SKM-1 treated with dmso at 0.1 percent for 144 hours (cell line): Measurements from ENCODE around the gene ZNF580.

Source experiments
- DNase-seq: peaks from one replicate; lab custom pipeline; 2025; ENCODE audit not compliant: unreplicated experiment; lab: John Stamatoyannopoulos, UW

The ZNF580 gene

DNA sequence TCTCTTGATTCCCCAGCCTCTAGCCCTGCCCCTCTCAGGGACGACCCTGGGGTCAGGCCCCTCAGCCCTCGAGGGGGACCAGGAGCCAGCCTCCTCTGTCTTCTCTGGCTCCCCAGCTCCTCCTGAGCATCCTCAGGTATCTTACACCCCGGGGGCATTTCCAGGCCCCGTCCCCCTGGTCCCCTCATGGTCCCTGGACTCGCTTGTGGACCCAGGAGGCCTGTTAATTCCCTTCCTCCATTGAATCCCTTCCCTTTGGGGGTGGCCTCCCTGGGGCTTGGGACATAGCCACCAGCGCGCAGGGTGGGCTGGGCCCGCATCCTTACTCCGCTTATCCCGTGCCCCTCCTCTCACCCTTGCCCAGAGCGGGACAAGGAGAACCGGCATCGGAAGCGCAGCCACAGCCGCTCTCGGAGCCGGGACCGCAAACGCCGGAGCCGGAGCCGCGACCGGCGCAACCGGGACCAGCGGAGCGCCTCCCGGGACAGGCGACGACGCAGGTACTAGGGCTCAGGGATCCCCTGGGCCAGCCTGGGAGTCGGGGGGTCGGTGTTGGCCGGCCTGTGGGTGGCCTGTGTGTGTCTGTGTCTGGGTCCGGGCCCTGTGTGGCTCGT is 18.2 kb downstream of the ZNF580 start:
- DNase-seq: no peak

DNA sequence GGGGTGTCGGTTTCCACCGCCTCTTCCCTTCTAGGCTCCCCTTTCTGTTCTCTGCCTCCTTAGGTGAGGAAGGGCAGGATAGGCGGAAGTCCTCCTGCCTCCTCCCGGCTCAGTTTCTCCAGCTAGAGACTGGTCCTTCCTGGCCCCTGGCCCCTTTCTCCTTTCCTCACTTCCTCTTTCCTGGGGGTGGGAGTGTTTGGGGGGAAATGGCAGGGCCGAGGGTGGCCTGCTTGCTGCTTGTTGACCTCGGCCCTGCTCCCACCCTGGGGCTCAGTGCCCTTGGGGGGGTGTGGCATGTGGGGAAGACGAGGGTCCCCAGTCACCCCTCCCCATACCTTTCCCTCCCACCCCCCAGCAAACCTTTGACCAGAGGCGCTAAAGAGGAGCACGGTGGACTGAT is 19.0 kb downstream of the ZNF580 start:
- no peak for DNase-seq

DNA sequence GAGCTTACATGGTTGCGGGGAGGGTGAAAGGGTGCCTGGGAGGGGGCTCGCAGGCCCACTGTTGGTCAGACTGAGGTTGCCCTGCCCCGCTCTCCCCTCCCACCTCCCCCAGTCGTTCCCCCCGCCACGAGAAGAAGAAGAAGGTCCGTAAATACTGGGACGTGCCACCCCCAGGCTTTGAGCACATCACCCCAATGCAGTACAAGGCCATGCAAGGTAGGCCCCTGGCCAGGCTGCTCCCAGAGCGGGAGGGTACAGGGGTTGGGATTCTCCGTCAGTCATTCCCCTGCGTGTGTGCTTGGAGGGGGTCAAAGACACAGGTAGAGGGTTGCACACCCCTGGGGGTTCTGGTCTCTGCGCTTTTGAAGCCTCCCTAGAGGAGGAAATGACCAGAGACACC is 19.6 kb downstream of the ZNF580 start:
- DNase-seq: no peak

DNA sequence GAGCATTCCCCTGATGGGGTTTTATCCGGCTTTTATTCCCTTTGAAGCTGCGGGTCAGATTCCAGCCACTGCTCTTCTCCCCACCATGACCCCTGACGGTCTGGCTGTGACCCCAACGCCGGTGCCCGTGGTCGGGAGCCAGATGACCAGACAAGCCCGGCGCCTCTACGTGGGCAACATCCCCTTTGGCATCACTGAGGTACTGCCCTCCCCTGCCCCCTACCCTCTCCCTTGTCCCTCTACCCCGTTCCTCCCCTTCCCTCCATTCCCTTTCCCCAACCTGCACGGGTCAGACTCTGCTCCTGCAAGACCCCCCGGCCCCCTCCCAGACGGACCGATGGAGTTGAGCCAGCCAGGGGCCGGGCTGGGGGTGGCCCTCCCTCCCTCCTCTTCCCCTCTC is 20.2 kb downstream of the ZNF580 start:
- DNase-seq: no peak

DNA sequence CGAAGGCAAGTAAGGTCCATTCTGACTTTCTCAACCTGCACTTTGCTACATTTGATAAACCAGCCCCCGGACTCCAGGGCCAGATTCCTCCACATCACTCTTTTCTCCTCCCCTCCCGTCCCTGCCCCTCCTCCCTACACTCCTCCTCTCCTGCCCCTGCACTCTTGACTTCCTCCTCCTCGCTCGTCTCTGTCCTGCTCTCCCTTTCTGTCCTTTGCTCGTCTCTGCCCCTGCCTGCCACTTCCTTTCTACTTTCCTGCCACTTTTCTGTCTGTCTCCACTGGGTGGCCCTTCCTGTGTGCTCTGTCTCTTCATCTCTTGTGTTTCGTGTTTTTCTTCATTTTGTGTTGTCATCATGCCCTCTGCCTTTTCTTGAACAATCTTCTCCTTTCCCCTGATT is 21.0 kb downstream of the ZNF580 start:
- no peak for DNase-seq

DNA sequence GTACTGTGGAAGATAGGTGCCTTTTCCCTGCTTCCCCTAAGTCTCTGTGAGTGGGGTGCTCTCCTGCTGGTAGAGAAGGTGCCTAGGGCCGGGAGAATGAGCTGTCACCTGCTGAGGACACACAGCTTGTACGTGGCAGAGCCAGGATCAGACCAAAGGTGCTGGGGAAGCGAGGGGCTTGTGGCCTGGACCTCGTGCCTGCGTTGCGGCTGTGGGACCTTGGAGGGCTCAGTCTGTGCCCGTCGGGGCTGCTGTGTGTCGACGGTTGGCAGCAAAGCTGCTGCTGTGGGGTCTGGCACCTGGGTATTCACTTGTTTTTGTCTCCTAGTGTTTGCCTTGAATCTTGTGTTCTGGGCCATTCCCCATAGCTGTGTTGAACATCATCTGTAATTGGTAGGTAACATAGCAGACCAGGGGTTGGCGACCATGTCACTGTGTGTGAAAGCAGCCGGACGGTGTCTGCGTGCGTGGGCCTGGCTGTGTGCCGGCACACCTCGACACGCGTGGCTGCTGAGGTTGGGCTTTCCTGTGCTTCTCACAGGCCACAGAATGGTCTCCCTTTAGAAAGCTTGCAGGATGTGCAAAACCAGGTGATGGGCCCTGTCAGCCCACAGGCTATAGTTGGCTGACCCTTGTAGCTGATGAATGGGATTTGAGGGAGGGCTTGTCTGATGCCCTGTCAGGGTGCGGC is 23.2 kb downstream of the ZNF580 start:
- no peak for DNase-seq

DNA sequence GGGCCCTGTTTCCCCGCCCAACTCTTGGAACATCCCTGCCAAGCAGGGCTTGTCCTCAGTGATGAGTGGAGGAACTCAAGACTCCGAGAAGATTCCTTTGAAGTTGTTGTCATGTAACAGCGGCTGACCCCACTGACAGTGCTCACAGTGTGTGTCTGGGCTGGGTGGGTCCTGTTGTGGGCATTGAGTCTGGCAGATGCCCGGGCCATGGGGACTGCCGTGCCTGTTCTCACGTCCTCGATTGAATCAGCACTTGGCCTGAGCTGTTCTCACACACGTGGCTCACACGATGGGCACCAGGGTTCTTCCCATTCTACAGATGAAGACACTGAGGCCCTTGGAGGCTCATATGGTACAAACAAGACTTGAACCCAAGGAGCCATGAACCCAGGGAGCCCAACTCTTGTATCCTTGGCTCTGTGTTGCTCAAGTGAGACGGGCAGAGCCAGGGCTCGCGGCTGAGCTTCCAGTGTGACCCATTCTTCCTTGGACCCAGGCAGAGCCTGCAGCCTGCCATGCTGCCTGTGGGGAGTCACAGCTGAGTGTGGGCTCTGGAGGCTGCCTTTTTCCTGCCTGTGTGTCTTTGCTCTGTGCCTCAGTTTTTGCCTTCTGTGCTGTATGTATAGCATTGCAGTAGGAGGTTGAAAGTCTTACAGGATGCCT is 25.7 kb downstream of the ZNF580 start:
- DNase-seq: no peak

DNA sequence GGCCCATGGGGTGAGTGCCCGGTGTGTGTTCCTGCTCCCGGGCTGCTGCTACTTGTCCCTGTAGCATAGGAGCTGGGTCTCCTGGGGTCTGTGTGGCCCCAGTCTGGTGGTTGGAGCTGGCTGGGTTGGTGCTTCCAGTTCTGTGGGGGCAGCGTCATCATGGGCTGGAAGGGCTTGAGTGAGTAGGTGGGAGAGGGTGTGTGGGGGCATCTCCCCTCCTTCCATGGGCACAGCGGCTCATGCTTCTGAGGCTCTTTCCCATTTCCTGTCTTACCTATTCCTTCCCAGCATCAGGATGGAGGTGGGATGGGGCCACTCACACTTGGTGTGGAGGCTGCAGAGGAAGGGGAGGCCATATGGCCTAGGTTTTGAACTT is 26.2 kb downstream of the ZNF580 start:
- no peak for DNase-seq

DNA sequence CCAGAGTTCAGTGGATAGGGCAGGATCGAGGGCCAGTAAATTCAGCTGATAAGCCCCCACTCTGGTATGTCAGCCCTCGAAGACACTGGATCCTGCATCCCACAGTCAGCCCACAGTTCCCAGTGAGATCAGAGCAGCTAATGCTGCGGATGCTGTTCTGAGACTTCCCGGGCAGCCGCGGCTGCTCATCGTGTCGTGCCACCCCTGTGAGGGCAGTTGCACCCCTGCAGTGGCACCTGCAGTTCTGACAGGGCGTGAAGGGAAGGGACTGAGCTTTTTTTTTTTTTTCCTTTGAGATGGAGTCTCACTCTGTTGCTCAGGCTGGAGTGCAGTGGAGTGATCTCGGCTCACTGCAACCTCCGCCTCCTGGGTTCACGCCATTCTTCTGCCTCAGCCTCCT is 26.7 kb downstream of the ZNF580 start:
- DNase-seq: no peak

DNA sequence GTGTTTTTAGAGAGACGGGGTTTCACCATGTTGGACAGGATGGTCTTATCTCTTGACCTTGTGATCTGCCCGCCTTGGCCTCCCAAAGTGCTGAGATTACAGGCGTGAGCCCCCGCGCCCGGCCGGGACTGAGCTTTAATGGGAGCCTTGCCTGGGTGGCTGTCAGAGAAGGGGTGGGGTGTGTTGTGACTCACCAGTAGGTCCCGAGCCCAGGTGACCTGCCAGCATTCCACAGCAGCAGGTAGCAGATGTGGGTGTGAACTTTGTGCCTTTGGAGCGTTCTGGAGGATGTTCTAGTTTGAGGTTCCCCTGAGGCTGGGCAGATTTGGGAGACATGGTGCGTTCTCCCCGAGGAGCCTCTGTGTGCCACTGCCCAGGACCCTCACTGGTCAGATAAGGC is 27.2 kb downstream of the ZNF580 start:
- DNase-seq: no peak

DNA sequence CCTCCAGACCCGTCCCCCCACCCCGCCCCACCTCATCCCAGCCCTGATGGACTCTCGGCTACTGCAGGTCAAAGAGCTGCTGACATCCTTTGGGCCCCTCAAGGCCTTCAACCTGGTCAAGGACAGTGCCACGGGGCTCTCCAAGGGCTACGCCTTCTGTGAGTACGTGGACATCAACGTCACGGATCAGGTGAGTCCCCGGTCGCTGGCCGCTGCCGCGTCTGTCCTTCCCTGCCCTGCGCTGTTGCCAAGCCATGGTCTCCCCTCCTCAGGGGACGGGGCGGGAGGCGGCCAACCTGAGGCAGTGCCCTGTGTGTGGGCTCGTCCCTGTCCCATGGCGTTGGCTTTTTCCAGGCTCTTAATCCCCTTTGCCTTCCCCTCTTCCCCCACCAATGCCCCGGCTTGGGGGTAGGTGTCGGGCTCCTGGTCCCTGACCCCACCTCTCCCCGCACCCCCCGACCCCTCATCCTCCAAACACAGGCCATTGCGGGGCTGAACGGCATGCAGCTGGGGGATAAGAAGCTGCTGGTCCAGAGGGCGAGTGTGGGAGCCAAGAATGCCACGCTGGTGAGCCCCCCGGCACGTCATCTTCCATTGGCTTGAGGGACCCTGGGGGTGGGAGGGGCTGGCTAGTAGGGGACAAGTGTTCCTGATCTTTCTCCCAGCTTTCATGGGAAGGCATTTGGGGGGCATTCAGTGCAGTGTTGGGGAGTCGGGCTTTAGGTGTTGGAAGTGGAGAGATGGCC is 28.0 kb downstream of the ZNF580 start:
- no peak for DNase-seq

DNA sequence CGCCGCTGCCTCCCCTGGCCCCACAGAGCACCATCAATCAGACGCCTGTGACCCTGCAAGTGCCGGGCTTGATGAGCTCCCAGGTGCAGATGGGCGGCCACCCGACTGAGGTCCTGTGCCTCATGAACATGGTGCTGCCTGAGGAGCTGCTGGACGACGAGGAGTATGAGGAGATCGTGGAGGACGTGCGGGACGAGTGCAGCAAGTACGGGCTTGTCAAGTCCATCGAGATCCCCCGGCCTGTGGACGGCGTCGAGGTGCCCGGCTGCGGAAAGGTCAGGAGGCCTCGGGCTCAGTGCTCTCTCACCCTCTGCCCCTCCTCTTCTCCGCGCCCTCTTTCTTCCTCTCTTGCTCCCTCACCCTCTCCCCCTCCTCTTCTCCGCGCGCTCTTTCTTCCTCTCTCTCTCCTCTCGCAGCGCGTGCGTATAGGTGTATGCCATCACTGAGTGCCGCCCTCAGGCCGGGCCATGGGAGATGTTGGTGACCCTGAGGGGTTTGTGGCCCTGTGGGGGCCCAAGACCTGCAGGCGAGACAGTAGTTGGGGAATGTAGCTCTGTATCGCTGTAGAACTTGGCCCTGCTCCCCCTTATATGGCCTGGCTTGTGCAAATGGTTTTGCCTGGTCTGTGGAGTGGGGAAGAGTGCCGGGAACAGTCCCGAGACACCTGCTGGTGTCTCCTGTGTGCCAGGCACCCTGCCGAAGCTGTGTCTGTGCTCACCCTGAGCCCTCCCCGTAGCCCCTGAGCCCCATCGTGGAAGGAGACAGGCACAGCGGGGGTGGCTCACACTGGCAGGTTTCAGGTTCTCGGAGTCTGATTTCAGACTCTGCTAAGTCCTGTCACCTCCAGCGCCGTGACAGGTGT is 28.8 kb downstream of the ZNF580 start:
- DNase-seq: no peak

DNA sequence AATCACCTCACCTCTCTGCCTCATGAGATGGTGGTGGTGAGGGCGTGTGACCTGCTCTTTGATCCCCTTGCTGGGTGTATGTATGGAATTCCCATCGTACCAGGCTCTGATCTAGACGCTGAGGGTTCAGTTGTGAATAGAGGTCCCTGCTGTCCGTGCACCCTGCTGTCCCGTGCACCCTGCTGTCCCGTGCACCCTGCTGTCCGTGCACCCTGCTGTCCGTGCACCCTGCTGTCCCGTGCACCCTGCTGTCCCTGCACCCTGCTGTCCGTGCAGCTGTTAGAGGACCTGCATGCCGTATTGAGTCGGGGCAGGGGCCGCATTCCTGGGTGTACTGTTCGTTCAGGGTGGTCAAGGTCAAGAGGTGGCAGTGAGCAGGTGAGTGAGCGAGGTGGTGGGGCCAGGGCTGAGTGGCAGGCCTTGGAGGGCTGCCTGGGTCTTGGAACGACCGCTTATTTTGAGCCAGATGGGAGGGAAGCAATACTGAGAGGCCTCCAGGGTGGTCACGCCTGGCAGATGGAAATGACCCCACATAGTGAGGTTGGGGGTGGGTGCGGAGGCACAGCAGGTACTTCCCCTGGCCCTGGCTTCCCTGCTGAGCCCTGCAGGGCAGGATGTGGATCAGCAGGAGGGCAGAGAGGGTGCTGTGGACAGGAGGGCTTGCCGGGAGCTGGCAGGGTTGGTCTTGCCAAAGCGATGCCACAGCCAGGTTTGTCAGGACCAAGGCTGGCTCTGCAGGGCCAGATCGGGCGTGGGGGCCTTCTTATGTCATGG is 29.7 kb downstream of the ZNF580 start:
- no peak for DNase-seq

DNA sequence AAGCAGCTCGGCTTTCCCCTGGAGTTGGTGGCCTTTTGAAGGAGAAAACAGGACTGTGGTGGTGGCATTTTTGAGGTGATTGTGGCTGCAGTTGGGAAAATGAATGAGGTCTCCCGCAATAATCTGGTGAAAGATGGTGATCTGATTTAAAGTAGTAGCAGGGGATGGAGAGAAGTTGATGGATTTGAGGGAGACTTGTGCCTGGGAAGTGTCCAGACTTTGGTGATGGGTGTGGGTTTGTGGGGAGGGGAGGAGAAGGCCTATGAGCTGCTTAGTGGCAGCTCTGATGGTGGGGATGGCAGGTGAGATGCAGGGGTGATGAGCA is 30.2 kb downstream of the ZNF580 start:
- DNase-seq: no peak

DNA sequence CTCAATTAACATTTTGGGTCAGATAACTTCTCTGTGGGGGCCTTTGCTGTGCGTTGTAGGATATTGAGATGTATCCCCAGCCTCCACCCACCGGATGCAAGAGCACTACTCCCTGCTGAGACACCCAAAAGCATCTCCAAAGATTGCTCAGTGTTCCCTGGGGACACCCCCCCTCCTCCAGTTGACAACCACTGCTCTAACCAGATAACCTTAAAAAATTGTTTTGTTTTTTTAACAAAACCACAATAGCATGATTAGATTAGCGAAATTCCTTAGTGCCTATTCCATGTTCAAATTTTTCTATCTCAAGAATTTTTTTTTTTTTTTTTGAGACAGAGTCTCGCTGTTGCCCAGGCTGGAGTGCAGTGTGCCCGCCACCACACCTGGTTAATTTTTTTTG is 31.6 kb downstream of the ZNF580 start:
- no peak for DNase-seq

DNA sequence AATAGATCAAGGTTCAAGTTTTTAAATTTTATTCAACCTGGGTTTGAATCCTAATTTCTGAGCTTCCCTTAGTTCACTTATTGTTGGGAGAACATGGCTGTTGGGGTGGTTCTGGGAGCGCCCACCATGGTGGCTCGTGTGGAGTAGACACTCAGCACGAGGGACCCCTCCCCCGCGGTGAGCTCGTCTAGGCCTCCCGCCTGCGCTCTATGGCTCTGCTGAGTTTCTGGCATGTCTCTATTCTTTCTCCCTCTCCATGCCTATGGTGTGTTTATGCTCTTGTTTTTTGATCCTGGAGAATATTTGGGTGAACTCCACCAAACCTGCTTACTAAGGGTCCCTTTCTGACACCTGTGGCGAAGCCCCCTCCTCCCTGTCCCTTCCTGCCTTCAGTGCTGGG is 32.7 kb downstream of the ZNF580 start:
- DNase-seq: no peak

DNA sequence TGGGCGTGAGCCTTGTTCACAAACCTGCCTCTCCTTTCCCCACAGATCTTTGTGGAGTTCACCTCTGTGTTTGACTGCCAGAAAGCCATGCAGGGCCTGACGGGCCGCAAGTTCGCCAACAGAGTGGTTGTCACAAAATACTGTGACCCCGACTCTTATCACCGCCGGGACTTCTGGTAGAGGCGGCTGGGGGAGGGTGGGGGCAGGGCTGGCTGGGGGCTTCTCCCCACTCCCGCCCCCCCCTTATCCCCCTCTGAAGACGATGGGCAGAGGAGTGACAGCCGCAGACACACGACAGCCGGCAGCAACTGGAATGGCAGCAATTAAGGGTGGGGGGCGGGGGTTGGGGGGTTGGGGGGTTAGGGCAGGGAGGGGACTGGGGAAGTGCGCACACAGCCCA is 33.1 kb downstream of the ZNF580 start:
- no peak for DNase-seq

DNA sequence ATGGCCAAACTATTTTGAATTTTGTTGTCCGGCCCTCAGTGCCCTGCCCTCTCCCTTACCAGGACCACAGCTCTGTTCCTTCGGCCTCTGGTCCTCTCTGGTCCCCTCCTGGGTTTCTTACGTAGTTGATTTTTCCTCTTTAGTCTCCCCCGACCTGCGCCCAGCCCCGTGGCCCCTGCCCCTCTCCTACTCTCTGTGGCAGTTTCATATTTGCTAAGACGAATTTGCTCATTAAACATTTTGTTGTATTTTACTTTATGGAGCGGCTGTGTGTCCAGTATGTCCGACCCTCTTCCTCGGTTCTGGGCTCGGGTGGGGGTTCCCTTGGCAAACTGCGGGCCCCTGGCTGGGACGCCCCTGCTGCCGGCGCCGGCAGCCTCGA is 33.6 kb downstream of the ZNF580 start:
- no peak for DNase-seq

DNA sequence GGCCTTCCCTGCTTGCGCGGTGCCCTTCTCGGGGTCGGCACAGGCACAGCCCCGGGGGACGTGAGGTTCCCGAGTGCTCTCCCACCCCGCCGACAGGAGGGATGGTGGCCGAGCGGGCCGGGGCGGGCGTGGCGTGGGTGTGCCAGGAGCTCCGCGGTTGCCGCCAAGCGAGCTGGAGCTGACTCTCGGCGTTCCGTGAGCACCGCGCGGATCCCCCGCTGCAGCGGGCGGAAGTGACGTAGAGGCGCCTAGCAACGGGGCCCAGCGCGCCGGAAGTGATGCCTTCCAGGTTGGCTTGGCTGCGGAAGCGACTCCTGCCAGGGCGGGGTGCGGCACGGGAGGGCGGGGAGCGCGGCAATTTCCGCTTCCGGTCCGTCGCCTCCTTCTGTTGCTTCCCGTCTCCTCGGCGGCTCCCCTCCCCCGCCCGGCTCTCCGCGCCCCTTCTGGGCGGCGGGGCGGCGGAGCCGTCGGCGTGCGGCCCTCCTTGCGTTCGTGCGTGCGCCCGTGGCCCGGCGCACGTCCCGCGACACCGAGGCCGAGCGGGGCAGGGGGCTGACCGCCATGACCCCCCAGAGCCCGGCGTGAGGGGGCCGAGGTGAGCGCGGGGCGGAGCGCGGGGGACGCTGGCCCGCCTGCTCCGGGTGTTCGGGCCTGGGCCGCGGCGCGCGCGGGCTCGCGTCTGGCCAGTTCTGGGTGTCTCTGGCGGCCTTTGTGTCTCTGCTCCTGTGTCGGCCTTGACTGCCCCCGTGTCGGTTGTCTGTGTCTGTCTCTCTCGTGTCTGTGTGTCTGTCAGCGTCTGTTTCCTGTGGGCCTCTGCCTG is 34.2 kb downstream of the ZNF580 start, which contains the start of gene EPN1:
Gene EPN1 (plus strand): TSS at position 386 of the 820 bp plus-strand sequence. CDS start 3,402 bp downstream, outside the sequence.
- DNase-seq: peak; percentile 65
